ENCODE data around the gene MX2. TPM values are rescaled to one million over a fixed set of nuclear protein-coding genes. Genes with fewer than 3 reads are reported as not detected.

Gene MX2
- total and polyA plus RNA-seq, 2 of the 4 experiments (the other 2 are of a cell fraction), result 0.53 to 0.54 TPM

DNA sequence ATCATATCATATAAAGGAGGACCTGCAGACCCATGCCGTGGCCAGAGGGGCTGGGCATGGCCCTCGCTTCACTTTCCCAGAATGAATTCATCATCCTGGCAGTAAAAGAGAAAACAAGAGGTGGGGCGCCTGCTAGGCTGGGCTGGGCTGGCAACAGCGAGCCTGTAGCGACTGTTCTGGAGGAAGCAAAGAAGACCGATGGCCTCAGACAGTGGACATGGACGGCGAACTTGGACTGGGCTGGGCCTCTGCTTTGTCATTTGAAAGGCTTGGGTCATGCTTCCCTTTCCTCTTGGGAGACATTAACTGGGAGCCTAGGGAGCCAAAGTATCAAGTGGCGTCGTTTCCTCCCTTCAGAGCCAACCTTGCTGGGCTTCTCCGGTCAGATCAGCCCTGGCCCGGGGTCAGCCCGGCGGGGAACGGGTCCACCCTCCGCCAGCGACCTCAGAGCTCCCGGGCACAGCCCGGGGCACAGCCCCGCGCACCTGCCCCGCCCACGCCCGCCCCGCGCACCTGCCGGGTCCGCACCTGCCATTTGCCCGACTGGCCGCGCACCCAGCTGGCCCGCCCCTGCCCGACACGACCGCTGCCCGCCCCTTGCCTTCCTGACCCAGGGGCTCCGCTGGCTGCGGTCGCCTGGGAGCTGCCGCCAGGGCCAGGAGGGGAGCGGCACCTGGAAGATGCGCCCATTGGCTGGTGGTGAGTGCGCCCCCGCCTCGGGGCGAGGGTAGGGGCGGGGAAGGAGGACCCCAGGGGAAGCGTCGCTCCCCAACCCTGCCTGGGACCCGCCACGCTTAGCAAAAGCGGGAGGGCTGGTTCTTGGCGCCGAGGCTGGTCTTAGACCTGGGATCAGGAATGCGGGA lies 45.4 kb upstream of the MX2 start, which contains the start of gene FAM3B:
TSS of gene FAM3B (plus strand) at position 602 of the 863 bp plus-strand sequence. CDS start at position 681, 79 bp downstream.
- no peak within 1 kb of the TSS for H3K18ac ChIP-seq (ENCODE audit: low read depth, low read length)
- H2BK5ac ChIP-seq (ENCODE audit: low read depth, low read length, poor library complexity, severe bottlenecking), result no peak within 1 kb of the TSS
- H3K9me1 ChIP-seq (ENCODE audit: insufficient read depth, low read length), result no peaks in the 10 kb centered on the region
- no peak within 1 kb of the TSS for H3K23ac ChIP-seq (ENCODE audit: low read depth, low read length)
- H2BK20ac ChIP-seq (ENCODE audit: low read depth, low read length), result no peak within 1 kb of the TSS
- POLR2A ChIA-PET (ENCODE audit: unreplicated experiment), result no interaction called here
- H3K14ac ChIP-seq (replicated peaks; ENCODE audit: low read depth, low read length), result no peak within 1 kb of the TSS
- no peaks in the 10 kb centered on the region for H4K20me1 ChIP-seq (ENCODE audit: insufficient read depth, low read length)
- no peaks in the 10 kb centered on the region for H3K9me3 ChIP-seq (ENCODE audit: control insufficient read depth, insufficient read depth, low read length)
- in situ Hi-C loops (cut with MboI; ENCODE audit: low sequenced_read_pairs), result no loop called here
- TF ChIP-seq CEBPB (IDR thresholded peaks at IDR 0.05; ENCODE audit: low read depth, low read length), result no peak
- TF ChIP-seq RCOR1 (IDR thresholded peaks at IDR 0.05; ENCODE audit: insufficient replicate concordance, low read length), result no peak
- no peak for TF ChIP-seq SMC3 (IDR thresholded peaks at IDR 0.05; ENCODE audit: low read depth, low read length)
- no peak within 1 kb of the TSS for H2AK9ac ChIP-seq (replicated peaks; ENCODE audit: low read depth, low read length, poor library complexity)
- no peak within 1 kb of the TSS for H4K5ac ChIP-seq (ENCODE audit: low read depth, low read length)
- intact Hi-C loops (cut with micrococcal nuclease), result no loop called here
- H3K9ac ChIP-seq (ENCODE audit: low read depth, low read length), result no peak within 1 kb of the TSS
- H3K27me3 ChIP-seq (ENCODE audit: control insufficient read depth, insufficient read depth, low read length), result peaks cover 36% of the 10 kb centered on the region
- H3K79me1 ChIP-seq (ENCODE audit: low read depth in 1 of 2, low read length in 2 of 2), result no peaks in the 10 kb centered on the region
- no peak within 1 kb of the TSS for H3K4me3 ChIP-seq (ENCODE audit: insufficient read depth, low read depth, low read length)
- BruUV-seq (replicated peaks), result no TSS peak
- no peaks in the 10 kb centered on the region for H3K36me3 ChIP-seq (ENCODE audit: control insufficient read depth, insufficient read depth, low read length)
- no peak for ATAC-seq (ENCODE audit: low read depth)
- no peak within 1 kb of the TSS for H2AFZ ChIP-seq (replicated peaks; ENCODE audit: low read length, poor library complexity)
- CTCF ChIA-PET, result interaction anchor here (0.5 kb wide), 1 partner anchor 57 kb away, joined by 3 read pairs; no protein-coding TSS in a partner anchor
- H3K27ac ChIP-seq (ENCODE audit: insufficient read depth, low read length), result no peak within 1 kb of the TSS
- dilution Hi-C loops (cut with HindIII; ENCODE audit: low sequenced_read_pairs, unreplicated experiment), result no loop called here
- H3K4me2 ChIP-seq (ENCODE audit: low read depth, low read length), result no peak within 1 kb of the TSS
- H4K8ac ChIP-seq (ENCODE audit: low read depth in 2 of 2, low read length in 2 of 2), result no peak within 1 kb of the TSS
- no peak within 1 kb of the TSS for H2BK120ac ChIP-seq (ENCODE audit: low read depth, low read length)
- no peak within 1 kb of the TSS for H2BK15ac ChIP-seq (ENCODE audit: low read depth, low read length)
- H3K56ac ChIP-seq (ENCODE audit: extremely low read depth, insufficient read depth, low read length), result no peak within 1 kb of the TSS
- H3K4ac ChIP-seq (ENCODE audit: low read depth, low read length), result no peak within 1 kb of the TSS
- DNase-seq, result no peak
- no peak within 1 kb of the TSS for H2AK5ac ChIP-seq (ENCODE audit: low read depth, low read length)
- no peaks in the 10 kb centered on the region for H3K4me1 ChIP-seq (ENCODE audit: control insufficient read depth, insufficient read depth, low read length)
- H4K91ac ChIP-seq (ENCODE audit: insufficient read depth, low read depth, low read length), result no peak within 1 kb of the TSS
- 22% methylated on average over 19 of the region's 55 CpGs; no CpG with 5 or more reads in 1 of the 2 experiments for WGBS, 2 experiments (ENCODE audit: extremely low coverage in 2 of 2, insufficient read length in 1 of 2)
